GM21529 (cell line): Measurements from ENCODE around the gene HS3ST4.

Experiments used
- ATAC-seq: cut with Tn5 transposase; IDR thresholded peaks from one replicate; pipeline ENCODE4 v1.9.1; 2021; ENCODE audit not compliant: unreplicated experiment

The HS3ST4 gene

DNA sequence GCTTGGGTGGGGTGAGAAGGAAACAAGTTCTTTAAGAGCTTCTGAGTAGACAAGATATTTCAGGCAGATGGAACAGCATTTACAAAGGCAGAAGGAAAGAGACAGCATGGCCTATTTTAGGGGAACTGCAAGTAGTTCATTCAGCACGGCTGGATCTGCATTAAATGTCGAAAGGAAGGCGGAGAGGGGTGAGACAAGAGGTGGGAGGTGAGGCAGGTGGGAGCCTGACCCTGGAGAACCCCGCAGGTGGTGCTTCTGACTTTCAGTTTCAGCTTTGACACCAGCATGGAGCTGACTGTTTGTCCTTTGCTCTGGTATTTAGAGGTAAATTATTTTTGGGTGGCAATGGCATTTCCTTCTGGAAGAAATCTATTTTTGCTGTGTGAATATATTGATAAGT lies 194.8 kb downstream of the HS3ST4 start:
- no peak for ATAC-seq

- ATAC-seq, result no peak
Measured at GRCh38 chr16:25888868-25889267, 197.1 kb downstream of the HS3ST4 start.

- ATAC-seq, result no peak
Measured at GRCh38 chr16:25893332-25893731, 201.6 kb downstream of the HS3ST4 start.

DNA sequence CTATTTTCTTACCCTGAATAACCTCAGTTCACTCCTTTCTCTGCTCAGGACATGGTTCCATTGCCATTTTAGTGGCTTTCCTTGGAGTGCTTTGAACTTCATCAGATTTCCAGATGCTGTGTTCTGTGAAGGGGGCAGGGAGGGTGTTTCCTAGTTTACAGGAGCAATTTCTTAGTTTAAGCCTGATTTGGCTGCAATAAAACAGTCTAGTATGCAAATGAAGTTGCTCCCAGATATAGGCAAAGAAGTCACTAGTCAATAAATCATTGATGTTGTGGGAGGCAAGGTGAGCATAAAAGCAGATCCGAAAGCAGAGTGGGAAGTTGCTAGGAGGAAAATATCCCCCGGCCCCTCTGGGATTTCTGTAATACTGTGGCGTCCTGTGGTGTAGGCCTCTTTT lies 202.3 kb downstream of the HS3ST4 start:
- no peak for ATAC-seq

DNA sequence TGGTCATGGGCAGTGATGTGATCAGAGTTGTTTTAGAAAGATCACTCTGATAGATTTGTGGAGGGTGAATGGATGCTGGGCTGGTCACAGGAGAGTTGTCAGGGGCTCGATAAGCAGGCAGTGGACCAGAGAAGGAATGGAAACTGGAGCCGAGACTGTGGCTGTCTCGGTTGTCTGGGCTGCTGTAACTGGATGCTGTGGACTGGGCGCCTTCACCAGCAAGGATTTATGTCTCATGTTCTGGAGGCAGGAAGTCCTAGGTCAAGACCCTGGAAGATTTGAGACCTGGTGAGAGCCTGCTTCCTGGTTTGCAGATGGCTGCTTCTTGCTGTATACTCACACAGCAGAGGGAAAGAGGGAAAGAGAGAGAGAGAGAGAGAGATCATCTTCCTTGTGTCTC lies 203.6 kb downstream of the HS3ST4 start:
- no peak for ATAC-seq

- no peak for ATAC-seq
Measured at GRCh38 chr16:25896411-25896810, 204.7 kb downstream of the HS3ST4 start.

DNA sequence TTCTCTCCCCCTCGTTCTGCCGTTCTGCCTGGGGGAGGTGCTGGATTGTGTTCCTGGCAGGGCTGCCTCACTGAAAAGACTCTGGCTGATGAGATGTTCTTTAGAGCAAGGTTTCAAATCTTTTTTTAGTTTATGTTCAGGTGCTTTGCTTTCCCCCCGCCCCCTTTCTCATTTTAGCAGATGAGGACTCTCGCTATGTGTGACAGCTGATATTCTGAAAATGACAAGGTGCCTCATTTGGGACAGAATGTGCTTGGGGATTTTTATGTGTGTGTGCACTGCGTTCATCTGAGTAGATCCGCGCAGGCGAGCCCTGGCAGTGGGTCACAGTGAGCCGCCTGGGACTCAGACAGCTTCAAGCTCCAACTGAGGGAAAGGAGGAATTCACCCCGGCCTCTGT lies 205.9 kb downstream of the HS3ST4 start:
- no peak for ATAC-seq

DNA sequence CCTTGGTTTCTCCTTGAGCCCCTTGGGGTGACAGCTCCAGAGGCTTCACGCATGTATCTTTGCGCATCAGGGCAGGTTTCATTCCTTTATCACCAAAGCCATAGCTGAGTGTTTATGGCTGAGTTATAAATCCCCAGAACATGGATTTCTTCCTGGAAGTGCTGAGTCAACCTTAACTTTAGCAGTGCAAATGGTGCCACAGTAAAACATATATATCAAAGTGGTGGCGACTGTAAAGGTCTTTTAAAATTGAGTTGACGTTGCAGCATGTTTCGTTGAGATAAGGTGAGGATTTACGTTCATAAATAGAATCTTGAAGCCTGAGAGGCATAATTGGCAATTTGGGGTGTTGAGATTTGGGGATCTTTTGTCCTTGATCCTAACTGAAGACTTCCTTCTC lies 214.1 kb downstream of the HS3ST4 start:
- ATAC-seq, result no peak

DNA sequence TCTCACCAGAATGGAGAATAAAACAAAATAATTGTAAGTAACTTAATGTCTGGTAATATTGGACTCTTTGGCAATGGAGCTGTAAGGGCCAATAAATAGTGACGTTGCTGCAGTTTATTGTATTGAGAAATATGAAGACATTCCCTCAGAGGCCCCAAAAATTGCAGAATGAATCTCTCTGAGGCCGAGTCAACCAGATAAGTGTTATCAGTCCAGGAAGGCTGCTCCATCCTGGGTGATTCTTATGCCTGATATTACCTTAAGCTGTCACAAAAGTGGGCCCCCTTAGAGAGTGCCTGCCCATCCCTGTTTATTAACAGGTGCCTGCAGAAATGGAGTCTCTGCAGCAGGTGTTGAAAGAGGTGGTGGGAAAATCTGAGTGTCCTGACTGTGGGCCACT lies 219.2 kb downstream of the HS3ST4 start:
- ATAC-seq, result no peak

DNA sequence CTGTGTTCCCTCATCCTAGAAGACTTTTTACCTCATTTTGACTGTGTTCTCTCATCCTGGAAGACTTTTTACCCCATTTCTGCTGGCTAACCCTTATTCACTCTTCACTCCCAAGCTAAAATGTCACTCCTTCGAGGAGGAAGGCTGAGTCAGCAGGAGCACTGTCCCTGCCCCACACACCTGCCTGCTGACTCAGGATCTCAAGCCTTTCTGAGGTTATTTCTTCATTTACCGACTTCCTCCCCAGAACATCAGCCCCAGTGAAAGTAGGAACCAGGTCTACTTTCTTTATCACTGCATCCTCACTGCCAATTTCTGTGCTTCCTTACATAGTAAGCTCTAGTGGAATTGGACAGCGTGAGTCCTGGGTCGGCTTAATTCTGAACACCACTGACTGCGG lies 220.6 kb downstream of the HS3ST4 start:
- ATAC-seq, result no peak

GRCh38 chr16:25914357-25914962 lies 222.7 kb downstream of the HS3ST4 start:
- no peak for ATAC-seq

- ATAC-seq, result no peak
Measured at GRCh38 chr16:25916037-25916436, 224.3 kb downstream of the HS3ST4 start.

DNA sequence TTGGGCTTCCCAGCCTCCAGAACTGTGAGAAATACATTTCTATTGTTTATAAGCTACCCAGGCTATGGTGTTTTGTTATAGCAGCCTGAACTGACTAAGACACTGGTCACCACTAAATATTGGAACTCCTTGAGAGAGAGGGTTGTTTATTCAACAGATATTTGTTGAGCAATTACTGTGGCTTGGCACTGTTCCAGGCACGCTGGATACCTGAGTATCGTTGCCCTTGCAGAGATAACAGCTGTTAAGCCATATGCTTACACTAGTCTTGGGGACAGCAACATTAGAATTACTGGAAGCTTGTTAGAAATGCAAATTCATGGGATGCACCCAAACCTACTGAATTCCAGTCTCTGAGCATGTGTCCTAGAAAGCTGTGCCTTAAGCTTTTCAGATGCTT lies 230.7 kb downstream of the HS3ST4 start:
- no peak for ATAC-seq

- no peak for ATAC-seq
Measured at GRCh38 chr16:25925421-25925820, 233.7 kb downstream of the HS3ST4 start.

DNA sequence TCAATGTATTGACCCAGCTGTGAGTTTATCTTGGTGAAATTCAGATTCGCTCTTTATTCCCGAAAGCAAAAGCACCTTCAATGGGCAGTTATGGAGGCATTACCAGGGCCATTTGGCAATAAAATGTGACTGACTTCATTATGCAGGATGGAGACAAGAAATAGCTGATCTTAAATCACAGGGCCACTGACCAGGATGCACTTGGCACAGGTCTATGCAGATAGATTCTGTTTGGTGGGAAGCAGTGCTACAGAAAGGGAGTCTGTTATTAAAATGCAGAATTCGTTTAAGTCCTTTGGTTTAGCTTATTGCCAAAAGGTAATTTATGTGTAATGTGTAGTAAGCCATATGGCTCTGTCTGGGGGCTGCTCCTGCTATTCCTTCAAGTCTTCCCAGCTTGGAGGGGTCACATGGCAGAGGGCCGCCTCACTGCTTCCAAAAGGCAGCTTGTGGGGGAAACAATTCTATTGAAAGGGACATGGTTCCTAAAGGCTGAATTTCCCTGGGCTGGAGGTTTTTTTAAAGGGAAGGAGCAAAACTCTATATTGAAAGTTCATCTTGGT lies 239.8 kb downstream of the HS3ST4 start:
- ATAC-seq, result no peak

GRCh38 chr16:25941800-25942499 lies 250.2 kb downstream of the HS3ST4 start:
- ATAC-seq, result no peak

- ATAC-seq, result no peak
Measured at GRCh38 chr16:25950586-25951281, 259.0 kb downstream of the HS3ST4 start.

- ATAC-seq, result no peak
Measured at GRCh38 chr16:25951999-25952398, 260.2 kb downstream of the HS3ST4 start.

DNA sequence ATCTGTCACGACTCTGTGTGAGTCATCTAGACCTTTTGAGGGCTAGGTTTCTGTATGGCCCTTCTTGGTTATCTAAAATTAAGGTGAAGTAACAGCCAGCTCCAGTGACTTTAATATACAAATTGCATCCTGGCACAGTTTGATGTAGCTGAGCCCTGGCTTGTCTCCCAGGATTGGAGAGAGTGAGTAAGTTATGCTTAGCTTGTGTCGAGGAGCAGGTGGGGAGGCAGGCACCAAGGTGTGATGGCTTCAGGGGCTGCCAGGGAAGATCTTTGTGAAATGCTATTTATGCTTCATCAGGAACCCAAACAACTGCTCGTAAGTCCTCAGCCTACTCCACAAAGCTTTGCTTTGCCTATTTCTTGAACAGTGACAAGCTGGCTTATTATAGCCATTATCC lies 261.2 kb downstream of the HS3ST4 start:
- no peak for ATAC-seq

- no peak for ATAC-seq
Measured at GRCh38 chr16:25957707-25958106, 265.9 kb downstream of the HS3ST4 start.

DNA sequence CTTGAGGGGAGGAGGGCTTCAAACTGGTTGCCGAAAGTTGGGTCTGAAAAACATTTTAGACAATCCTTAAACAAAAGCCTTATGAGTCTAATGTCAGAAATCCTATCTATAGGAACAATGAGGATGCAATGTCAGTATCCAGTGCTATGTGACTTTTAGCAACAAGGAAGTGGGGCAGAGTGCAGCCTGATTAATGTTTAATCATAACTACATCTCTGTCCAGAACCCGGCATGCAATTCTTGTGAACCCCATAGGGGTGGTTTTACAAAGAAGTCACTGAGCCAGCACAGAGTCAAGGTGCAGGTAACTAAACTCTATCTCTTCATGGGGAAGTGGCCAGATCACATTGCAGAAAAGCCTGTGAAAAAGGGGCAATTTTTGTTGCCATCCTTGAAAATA lies 267.5 kb downstream of the HS3ST4 start:
- no peak for ATAC-seq
